Adrenal gland (tissue), 12 donors: ENCODE results near the gene RASA3. TPM values are rescaled to one million over a fixed set of nuclear protein-coding genes. Genes with fewer than 3 reads are reported as not detected.

Experiments used
- DNase-seq, 7 donors: peaks; one replicate each; pipeline ENCODE4 v3.0.0-alpha.2; 2019 to 2020
- H3K27ac ChIP-seq, 5 donors: fragments of 200-600 bp; sonication (generic) in 4 of 5; 1 replicate in 3 of 5; 2 replicates in 2 of 5; pipeline versions ENCODE4 v1.5.1 to v1.8.0; 2016 to 2020; ENCODE audit warnings: mild to moderate bottlenecking in 1 of 5
- H3K27me3 ChIP-seq: fragments of 200-600 bp; 2 replicates; pipeline ENCODE4 v1.8.0; 2021
- H3K36me3 ChIP-seq, 2 donors: fragments of 200-600 bp; replicated peaks in 1 of 2; 1 replicate in 1 of 2; 2 replicates in 1 of 2; pipeline versions ENCODE4 v1.5.1 to v1.8.0; 2018 to 2022
- H3K4me1 ChIP-seq, 2 donors: fragments of 200-600 bp; replicated peaks in 1 of 2; 1 replicate in 1 of 2; 2 replicates in 1 of 2; pipeline versions ENCODE4 v1.5.1 to v1.8.0; 2018 to 2021
- H3K4me3 ChIP-seq, 4 donors: fragments of 200-600 bp; sonication (generic) in 3 of 4; one replicate each; pipeline ENCODE4 v1.5.1; 2016 to 2018
- H3K9me3 ChIP-seq, 3 donors: fragments of 200-600 bp; sonication (generic) in 1 of 3; replicated peaks in 1 of 3; 1 replicate in 2 of 3; 2 replicates in 1 of 3; pipeline versions ENCODE4 v1.5.1 to v1.8.0; 2016 to 2021
- POLR2A ChIP-seq, 2 donors: fragments of 450-650 bp; IDR thresholded peaks; one replicate each; pipeline ENCODE4 v1.6.1; 2017; ENCODE audit warnings: antibody characterized with exemption in 2 of 2, mild to moderate bottlenecking in 2 of 2, moderate library complexity in 1 of 2
- WGBS, 4 donors: extraction: QIAGEN DNeasy Blood & Tissue Kit in 2 of 4; methylation state at CpG; one replicate each; pipeline versions ENCODE4 v1.1.5 to v1.1.7; 2013 to 2017; 5-methylcytosine and 5-hydroxymethylcytosine counted together
- intact Hi-C, 2 donors: fragments of 100-400 bp; cut with DNase I; formaldehyde crosslinking; loops; one replicate each; pipeline versions ENCODE4 v1.14.1 to v1.15.0; 2022 to 2023
- polyA plus RNA-seq, 3 donors: library from polyadenylated mRNA; stranded (reverse); fragments of 200-250 nt in 2 of 3; fragments of 350-450 nt in 1 of 3; fragmentation: Illumina TruSeq in 1 of 3; extraction: RNeasy Lipid Tissue Mini Kit (QIAGEN cat#74804) in 1 of 3; gene quantifications; one replicate each; pipeline ENCODE4 v1.2.3, GENCODE V29; 2013 to 2014
- total RNA-seq, 9 donors: library from RNA; depleted of rRNA in 4 of 9; stranded (reverse); fragments of >200 nt in 4 of 9; fragments of 120-200 nt in 1 of 9; fragmentation: NEBNext Ultra II Directional in 1 of 9; extraction: Animal tissue kit (Norgen Biotek cat#: 25700) in 1 of 9; gene quantifications; one replicate each; pipeline versions ENCODE4 v1.1.0 to v1.2.4, GENCODE V29; 2013 to 2023
- TF ChIP-seq, protein P1 (sequence below), 6 experiments: fragments of 450-650 bp in 4 of 6; fragments of 200-600 bp in 2 of 6; sonication (generic) in 1 of 6; IDR thresholded peaks; 1 replicate in 5 of 6; 2 replicates in 1 of 6; pipeline versions ENCODE4 v1.5.1 to v1.8.0; 2016 to 2021; ENCODE audit warnings: antibody characterized with exemption in 6 of 6, mild to moderate bottlenecking in 2 of 6, moderate library complexity in 1 of 6
- donor health status: healthy with polysubstance abuse.
- donor health status: Bipolar disorder and iron deficiency.
- donor health status: DM: yes; HTN: yes; CAD: no.
- donor health status: DM: no; HTN: no; CAD: no.
- donor health status: DM: no; HTN: no; CAD: no.
- donor health status: DM: yes; HTN: yes; CAD: no.

RASA3 gene
- total and polyA plus RNA-seq, 12 donors, result 2.2 to 11.7 (median 7.3) TPM

DNA sequence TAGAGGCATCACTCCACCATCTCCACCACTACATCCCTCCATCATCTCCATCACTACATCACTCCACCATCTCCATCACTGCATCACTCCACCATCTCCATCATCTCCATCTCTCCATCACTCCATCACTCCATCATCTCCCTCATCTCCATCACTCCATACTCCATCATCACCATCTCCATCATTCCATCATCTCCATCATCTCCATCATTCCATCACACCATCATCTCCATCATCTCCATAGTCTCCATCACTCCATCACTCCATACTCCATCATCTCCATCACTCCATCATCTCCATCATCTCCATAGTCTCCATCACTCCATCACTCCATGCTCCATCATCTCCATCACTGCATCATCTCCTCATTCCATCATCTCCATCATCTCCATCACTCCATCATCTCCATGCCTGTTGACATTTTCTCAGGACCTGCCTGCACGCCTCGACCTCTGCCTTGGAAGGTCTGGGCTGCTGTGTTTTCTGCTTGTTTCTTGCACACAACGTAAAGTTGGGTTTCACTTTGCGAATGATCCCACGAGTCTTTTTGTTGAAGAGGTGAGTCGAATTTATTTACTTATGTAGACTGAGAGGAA lies 21.2 kb upstream of the RASA3 start:
- no peak for TF ChIP-seq POLR2A (IDR thresholded peaks at IDR 0.05)
- TF ChIP-seq, protein P1, sequence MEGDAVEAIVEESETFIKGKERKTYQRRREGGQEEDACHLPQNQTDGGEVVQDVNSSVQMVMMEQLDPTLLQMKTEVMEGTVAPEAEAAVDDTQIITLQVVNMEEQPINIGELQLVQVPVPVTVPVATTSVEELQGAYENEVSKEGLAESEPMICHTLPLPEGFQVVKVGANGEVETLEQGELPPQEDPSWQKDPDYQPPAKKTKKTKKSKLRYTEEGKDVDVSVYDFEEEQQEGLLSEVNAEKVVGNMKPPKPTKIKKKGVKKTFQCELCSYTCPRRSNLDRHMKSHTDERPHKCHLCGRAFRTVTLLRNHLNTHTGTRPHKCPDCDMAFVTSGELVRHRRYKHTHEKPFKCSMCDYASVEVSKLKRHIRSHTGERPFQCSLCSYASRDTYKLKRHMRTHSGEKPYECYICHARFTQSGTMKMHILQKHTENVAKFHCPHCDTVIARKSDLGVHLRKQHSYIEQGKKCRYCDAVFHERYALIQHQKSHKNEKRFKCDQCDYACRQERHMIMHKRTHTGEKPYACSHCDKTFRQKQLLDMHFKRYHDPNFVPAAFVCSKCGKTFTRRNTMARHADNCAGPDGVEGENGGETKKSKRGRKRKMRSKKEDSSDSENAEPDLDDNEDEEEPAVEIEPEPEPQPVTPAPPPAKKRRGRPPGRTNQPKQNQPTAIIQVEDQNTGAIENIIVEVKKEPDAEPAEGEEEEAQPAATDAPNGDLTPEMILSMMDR (IDR thresholded peaks at IDR 0.05), result no peak
- Histone ChIP-seq H3K27me3 (no peaks in the 10 kb centered on the region), H3K4me1 (no peaks in the 10 kb centered on the region), H3K4me3 (no peak overlapping the region), H3K9me3 (no peaks in the 10 kb centered on the region), H3K27ac (no peak overlapping the region), H3K36me3 (no peaks in the 10 kb centered on the region)
- intact Hi-C loops, result no loop called here
- 94 to 96% (median 95%) methylated on average over 6 of the region's 6 CpGs for WGBS, 4 donors
- DNase-seq, result no peak

DNA sequence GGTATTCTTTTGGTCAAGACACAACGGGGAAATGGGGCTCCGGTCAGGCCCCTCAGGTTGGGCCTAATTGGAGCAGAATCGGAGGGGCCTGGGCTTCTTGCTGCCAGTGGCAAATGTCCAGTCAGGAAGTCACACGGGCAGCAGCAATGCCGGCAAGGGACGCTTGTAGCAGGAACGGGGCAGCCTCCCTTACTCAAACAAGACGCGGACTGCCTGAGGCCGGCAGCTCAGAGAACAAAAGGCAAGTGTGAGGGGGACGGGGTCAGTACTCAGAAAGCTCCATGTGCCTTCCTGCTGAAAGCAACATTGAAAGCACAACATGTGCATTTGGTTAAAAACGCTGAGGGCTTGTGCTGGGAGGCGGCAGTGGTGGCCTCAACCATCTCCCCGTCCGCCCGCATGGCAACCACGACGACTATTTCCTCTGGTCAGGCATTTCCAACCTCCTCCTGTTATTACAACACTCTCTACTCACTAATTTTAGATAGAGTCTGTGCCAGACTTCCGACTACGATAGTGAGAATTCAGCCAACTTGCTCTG lies 20.5 kb upstream of the RASA3 start:
- H3K36me3 ChIP-seq, result no peaks in the 10 kb centered on the region
- H3K9me3 ChIP-seq, result no peaks in the 10 kb centered on the region
- intact Hi-C loops, result no loop called here
- H3K4me3 ChIP-seq, result no peak overlapping the region
- H3K27ac ChIP-seq, result no peak overlapping the region
- 62 to 83% (median 67%) methylated on average over 20 of the region's 20 CpGs for WGBS, 4 donors
- no peak for TF ChIP-seq POLR2A (IDR thresholded peaks at IDR 0.05)
- TF ChIP-seq, protein P1 (IDR thresholded peaks at IDR 0.05), result no peak
- no peaks in the 10 kb centered on the region for H3K4me1 ChIP-seq
- no peak for DNase-seq
- H3K27me3 ChIP-seq, result no peaks in the 10 kb centered on the region

DNA sequence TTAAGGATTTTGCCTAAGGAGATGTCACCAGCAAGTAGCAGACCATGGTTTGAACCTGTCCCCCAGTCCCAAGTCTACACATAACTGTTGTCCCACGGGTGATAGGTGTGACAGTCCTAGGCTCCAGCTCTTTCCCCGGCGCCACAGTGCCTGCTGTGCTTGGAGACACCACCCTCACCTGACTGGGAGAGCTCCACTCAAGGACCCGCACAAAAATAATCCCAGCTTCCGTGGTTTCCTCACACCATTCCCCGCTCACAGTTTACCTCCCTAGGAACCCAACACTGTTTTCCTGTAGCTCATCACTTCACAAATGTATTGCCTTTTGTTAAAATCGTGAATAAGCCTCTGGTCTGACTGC lies 19.8 kb upstream of the RASA3 start:
- no peaks in the 10 kb centered on the region for H3K4me1 ChIP-seq
- H3K27ac ChIP-seq, result no peak overlapping the region
- WGBS, 4 donors, result 75 to 88% (median 86%) methylated on average over 7 of the region's 7 CpGs
- no peaks in the 10 kb centered on the region for H3K9me3 ChIP-seq
- no peaks in the 10 kb centered on the region for H3K27me3 ChIP-seq
- no peak for DNase-seq
- no peaks in the 10 kb centered on the region for H3K36me3 ChIP-seq
- TF ChIP-seq POLR2A (IDR thresholded peaks at IDR 0.05), result no peak
- TF ChIP-seq, protein P1 (IDR thresholded peaks at IDR 0.05), result no peak
- intact Hi-C loops, result no loop called here
- no peak overlapping the region for H3K4me3 ChIP-seq

DNA sequence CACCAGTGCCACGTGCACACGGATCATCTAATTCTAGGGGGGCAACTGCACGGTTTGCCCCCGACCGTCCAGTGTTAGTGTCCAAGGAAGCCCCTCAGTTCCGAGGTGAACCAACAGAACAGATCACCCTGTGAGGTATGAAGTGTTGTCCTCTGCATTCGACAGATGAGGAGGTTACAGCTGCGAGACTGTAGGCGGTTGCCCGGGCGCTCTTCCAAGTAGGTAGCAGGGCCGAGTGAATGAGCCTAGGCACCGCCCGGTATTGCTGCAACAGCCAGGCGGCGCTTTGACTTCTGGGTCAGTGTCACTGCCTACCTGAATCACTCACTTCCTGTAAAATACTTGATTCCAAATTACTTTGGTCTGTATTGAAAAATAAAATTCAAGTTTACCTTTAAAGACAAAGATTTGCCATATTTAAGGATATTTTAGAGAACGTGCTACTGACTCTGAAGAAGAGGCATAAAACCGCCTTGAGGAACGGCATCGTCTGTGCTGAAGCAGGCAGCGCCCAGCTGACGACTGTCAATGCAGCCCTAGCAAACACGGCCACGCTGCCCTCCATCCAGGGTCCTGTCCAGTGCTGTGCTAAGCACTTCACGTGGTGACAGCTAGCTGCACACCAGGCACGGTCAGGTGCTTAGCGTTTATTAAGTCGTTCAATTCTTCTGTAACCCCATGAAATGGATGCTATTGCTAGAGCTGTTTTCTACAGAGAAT lies 19.3 kb upstream of the RASA3 start:
- DNase-seq, result peak in 1 of 7 donors; percentile 10
- Histone ChIP-seq H3K27me3 (no peaks in the 10 kb centered on the region), H3K9me3 (no peaks in the 10 kb centered on the region), H3K27ac (no peak overlapping the region), H3K4me3 (no peak overlapping the region), H3K4me1 (no peaks in the 10 kb centered on the region), H3K36me3 (no peaks in the 10 kb centered on the region)
- TF ChIP-seq, protein P1 (IDR thresholded peaks at IDR 0.05), result no peak
- no peak for TF ChIP-seq POLR2A (IDR thresholded peaks at IDR 0.05)
- intact Hi-C loops, result no loop called here
- 75 to 82% (median 79%) methylated on average over 24 to 28 of the region's 28 CpGs for WGBS, 4 donors
